GM21515 (cell line): ENCODE measurements around the gene MRPS7.

Experiments used
- ATAC-seq: cut with Tn5 transposase; IDR thresholded peaks from one replicate; pipeline ENCODE4 v1.9.1; 2021; ENCODE audit not compliant: unreplicated experiment

The MRPS7 gene

GRCh38 chr17:75307957-75308731 lies 46.5 kb downstream of the MRPS7 start:
- no peak for ATAC-seq

GRCh38 chr17:75308732-75309629 lies 47.3 kb downstream of the MRPS7 start:
- no peak for ATAC-seq

GRCh38 chr17:75313941-75314551 lies 52.4 kb downstream of the MRPS7 start:
- ATAC-seq, result no peak

GRCh38 chr17:75315541-75316243 lies 54.0 kb downstream of the MRPS7 start:
- ATAC-seq, result no peak
